H1 (cell line): Measurements from ENCODE around the gene CDC42EP2. TPM values are rescaled to one million over a fixed set of nuclear protein-coding genes. Genes with fewer than 3 reads are reported as not detected.

Source experiments
- CTCF ChIA-PET: fragments of 300-600 bp; sonication (Branson Sonifier 250); formaldehyde crosslinking; loops from one replicate; lab custom pipeline; 2021; ENCODE audit not compliant: partially characterized antibody; lab: Charles Lee
- POLR2A ChIA-PET: fragments of 300-600 bp; sonication (Branson Sonifier 250); formaldehyde crosslinking; loops from one replicate; lab custom pipeline; 2021; ENCODE audit warnings: inconsistent platforms; ENCODE audit not compliant: partially characterized antibody; lab: Charles Lee
- DNase-seq, 2 experiments: peaks; one replicate each; pipeline versions ENCODE4 v3.0.0 to v3.0.0-alpha.2; 2010 to 2022; ENCODE audit warnings: low spot score in 2 of 2, low read depth in 1 of 2, mixed read lengths in 1 of 2
- FAIRE-seq: peaks from 2 replicates; lab custom pipeline; 2011; peaks lifted over from hg19 to GRCh38; lab: Jason Lieb, UNC
- H2AFZ ChIP-seq: 2 replicates; pipeline ENCODE4 v1.8.1; 2012; ENCODE audit warnings: low read length, inconsistent platforms
- H2AK5ac ChIP-seq: 2 replicates; pipeline ENCODE4 v1.6.1; 2013; ENCODE audit warnings: low read depth, low read length
- H2BK120ac ChIP-seq: replicated peaks from 2 replicates; pipeline ENCODE3; 2013; ENCODE audit warnings: low read depth, low read length, inconsistent platforms
- H2BK12ac ChIP-seq: 2 replicates; pipeline ENCODE4 v1.6.1; 2013; ENCODE audit warnings: low read depth, low read length
- H2BK15ac ChIP-seq: 2 replicates; pipeline ENCODE4 v1.6.1; 2013; ENCODE audit warnings: low read length
- H2BK20ac ChIP-seq: 2 replicates; pipeline ENCODE4 v1.6.1; 2013; ENCODE audit warnings: low read length
- H2BK5ac ChIP-seq: 2 replicates; pipeline ENCODE4 v1.6.1; 2013; ENCODE audit warnings: low read depth, low read length
- H3K14ac ChIP-seq: 2 replicates; pipeline ENCODE4 v1.6.1; 2013; ENCODE audit warnings: inconsistent platforms; ENCODE audit not compliant: insufficient read length
- H3K18ac ChIP-seq: 2 replicates; pipeline ENCODE4 v1.6.1; 2013; ENCODE audit warnings: low read length; ENCODE audit errors: extremely low read depth
- H3K23ac ChIP-seq: 2 replicates; pipeline ENCODE4 v1.6.1; 2013; ENCODE audit warnings: inconsistent platforms; ENCODE audit not compliant: insufficient read length
- H3K23me2 ChIP-seq: 2 replicates; pipeline ENCODE4 v1.6.1; 2013; ENCODE audit warnings: low read depth, low read length
- H3K27ac ChIP-seq: 2 replicates; pipeline ENCODE4 v1.6.1; 2011; ENCODE audit warnings: low read depth, low read length, inconsistent platforms
- H3K27me3 ChIP-seq, 4 experiments: replicated peaks in 1 of 4; 1 replicate in 1 of 4; 2 replicates in 3 of 4; pipeline versions ENCODE4 v1.6.1 to v1.8.1; 2011 to 2013; ENCODE audit warnings: low read length in 3 of 4, mild to moderate bottlenecking in 3 of 4, inconsistent platforms in 2 of 4, mixed read lengths in 2 of 4, moderate library complexity in 1 of 4; ENCODE audit not compliant: control insufficient read depth in 3 of 4, insufficient read depth in 3 of 4; ENCODE audit errors: extremely low read depth in 1 of 4
- H3K36me3 ChIP-seq, 4 experiments: 2 replicates each; pipeline versions ENCODE4 v1.6.1 to v1.8.1; 2011 to 2013; ENCODE audit warnings: mild to moderate bottlenecking in 4 of 4, low read length in 3 of 4, moderate library complexity in 2 of 4, control low read depth in 1 of 4, inconsistent platforms in 1 of 4; ENCODE audit not compliant: insufficient read depth in 4 of 4, control insufficient read depth in 2 of 4
- H3K4ac ChIP-seq: replicated peaks from 2 replicates; pipeline ENCODE3; 2013; ENCODE audit warnings: low read length, low read depth, mixed read lengths, inconsistent platforms; ENCODE audit not compliant: insufficient read length
- H3K4me1 ChIP-seq, 4 experiments: replicated peaks in 1 of 4; 1 replicate in 1 of 4; 2 replicates in 3 of 4; pipeline versions ENCODE4 v1.6.1 to v1.8.1; 2011 to 2013; ENCODE audit warnings: low read length in 3 of 4, inconsistent platforms in 2 of 4, mixed read lengths in 1 of 4; ENCODE audit not compliant: insufficient read depth in 4 of 4, control insufficient read depth in 3 of 4
- H3K4me2 ChIP-seq, 2 experiments: 2 replicates each; pipeline versions ENCODE4 v1.6.1 to v1.8.1; 2011 to 2013; ENCODE audit warnings: low read depth in 2 of 2, low read length in 2 of 2, control low read depth in 1 of 2, inconsistent platforms in 1 of 2, mild to moderate bottlenecking in 1 of 2; ENCODE audit not compliant: insufficient read depth in 1 of 2
- H3K4me3 ChIP-seq, 4 experiments: fragments of 200-600, 300-600 bp in 1 of 4; sonication (generic), shearing (Covaris generic), sonication (Bioruptor Twin) in 1 of 4; 2 replicates each; pipeline versions ENCODE4 v1.5.1 to v1.8.1; 2011 to 2016; ENCODE audit warnings: low read length in 4 of 4, low read depth in 3 of 4, control low read depth in 2 of 4, inconsistent platforms in 2 of 4, mild to moderate bottlenecking in 2 of 4, mixed read lengths in 1 of 4, moderate library complexity in 1 of 4; ENCODE audit not compliant: insufficient read depth in 2 of 4; ENCODE audit errors: extremely low read depth in 1 of 4
- H3K56ac ChIP-seq: replicated peaks from 2 replicates; pipeline ENCODE3; 2013; ENCODE audit warnings: low read depth, mild to moderate bottlenecking, mixed read lengths, low read length, inconsistent platforms; ENCODE audit not compliant: insufficient read length
- H3K79me1 ChIP-seq: 2 replicates; pipeline ENCODE4 v1.6.1; 2013; ENCODE audit warnings: low read depth, low read length, control low read depth
- H3K79me2 ChIP-seq, 2 experiments: 2 replicates each; pipeline versions ENCODE4 v1.6.1 to v1.8.1; 2012 to 2013; ENCODE audit warnings: low read length in 2 of 2, mild to moderate bottlenecking in 2 of 2, inconsistent platforms in 1 of 2; ENCODE audit not compliant: insufficient read depth in 2 of 2, control insufficient read depth in 1 of 2
- H3K9ac ChIP-seq, 4 experiments: replicated peaks in 1 of 4; 1 replicate in 1 of 4; 2 replicates in 3 of 4; pipeline versions ENCODE4 v1.6.1 to v1.8.1; 2011 to 2013; ENCODE audit warnings: low read depth in 3 of 4, low read length in 3 of 4, control low read depth in 2 of 4, mild to moderate bottlenecking in 2 of 4, moderate library complexity in 2 of 4, inconsistent platforms in 1 of 4; ENCODE audit errors: extremely low read depth in 1 of 4
- H3K9me3 ChIP-seq, 2 experiments: 2 replicates each; pipeline versions ENCODE4 v1.6.1 to v1.8.1; 2012 to 2013; ENCODE audit warnings: mild to moderate bottlenecking in 2 of 2, moderate library complexity in 2 of 2, control low read depth in 1 of 2, inconsistent platforms in 1 of 2, low read depth in 1 of 2, low read length in 1 of 2, mixed read lengths in 1 of 2; ENCODE audit not compliant: insufficient read depth in 2 of 2
- H4K20me1 ChIP-seq, 2 experiments: replicated peaks in 1 of 2; 2 replicates each; pipeline versions ENCODE3 to v1.8.1; 2011 to 2013; ENCODE audit warnings: inconsistent platforms in 2 of 2, low read length in 2 of 2, mild to moderate bottlenecking in 1 of 2; ENCODE audit not compliant: insufficient read depth in 2 of 2, control insufficient read depth in 1 of 2
- H4K5ac ChIP-seq: 2 replicates; pipeline ENCODE4 v1.6.1; 2013; ENCODE audit warnings: low read length, low read depth, mixed read lengths, inconsistent platforms; ENCODE audit not compliant: insufficient read length
- H4K8ac ChIP-seq: 2 replicates; pipeline ENCODE4 v1.8.0; 2013; ENCODE audit warnings: mild to moderate bottlenecking, moderate library complexity, low read length, inconsistent platforms; ENCODE audit not compliant: insufficient read depth; ENCODE audit errors: extremely low read depth
- H4K91ac ChIP-seq: replicated peaks from 2 replicates; pipeline ENCODE3; 2013; ENCODE audit warnings: low read length, mixed read lengths, inconsistent platforms; ENCODE audit not compliant: insufficient read length
- BACH1 ChIP-seq: IDR thresholded peaks from 2 replicates; pipeline ENCODE4 v1.6.1; 2012; ENCODE audit warnings: low read length, improper control_type of control experiment
- CBX8 ChIP-seq: fragments of 300-800, 300-1000 bp; sonication (generic); IDR thresholded peaks from 2 replicates; pipeline ENCODE4 v1.7.1; 2016; ENCODE audit warnings: low read depth, low read length, borderline replicate concordance
- CHD2 ChIP-seq: IDR thresholded peaks from 2 replicates; pipeline ENCODE4 v1.6.1; 2012; ENCODE audit warnings: low read length, improper control_type of control experiment
- FOSL1 ChIP-seq: IDR thresholded peaks from 2 replicates; pipeline ENCODE4 v1.6.1; 2011; ENCODE audit warnings: mild to moderate bottlenecking, low read depth, low read length, moderate library complexity; ENCODE audit not compliant: insufficient read depth
- POLR2A ChIP-seq, 2 experiments: IDR thresholded peaks; 1 replicate in 1 of 2; 2 replicates in 1 of 2; pipeline ENCODE4 v1.6.1; 2011; ENCODE audit warnings: low read depth in 2 of 2, low read length in 2 of 2, mild to moderate bottlenecking in 2 of 2; ENCODE audit errors: control extremely low read depth in 1 of 2
- RAD21 ChIP-seq, 2 experiments: IDR thresholded peaks in 1 of 2; conservative IDR thresholded peaks in 1 of 2; 2 replicates each; pipeline ENCODE4 v1.6.1; 2011; ENCODE audit warnings: low read depth in 2 of 2, low read length in 2 of 2, improper control_type of control experiment in 1 of 2, inconsistent platforms in 1 of 2, mild to moderate bottlenecking in 1 of 2, moderate library complexity in 1 of 2
- RNF2 ChIP-seq: fragments of 200-900, 300-1000 bp; sonication (generic); IDR thresholded peaks from 2 replicates; pipeline ENCODE4 v1.7.1; 2016; ENCODE audit warnings: borderline replicate concordance, low read depth, mild to moderate bottlenecking, antibody characterized with exemption, low read length; ENCODE audit not compliant: poor library complexity, severe bottlenecking; ENCODE audit errors: missing control alignments
- SAP30 ChIP-seq: fragments of 300-600 bp; sonication (generic); IDR thresholded peaks from 2 replicates; pipeline ENCODE4 v1.7.1; 2012; ENCODE audit warnings: low read length, moderate library complexity, mild to moderate bottlenecking, inconsistent platforms; ENCODE audit not compliant: insufficient read depth, insufficient replicate concordance
- SP1 ChIP-seq: IDR thresholded peaks from 2 replicates; pipeline ENCODE4 v1.6.1; 2011; ENCODE audit warnings: low read depth, low read length
- SRF ChIP-seq: IDR thresholded peaks from 2 replicates; pipeline ENCODE4 v1.6.1; 2011; ENCODE audit warnings: mild to moderate bottlenecking, low read depth, low read length, moderate library complexity
- TBP ChIP-seq: IDR thresholded peaks from 2 replicates; pipeline ENCODE4 v1.6.1; 2011; ENCODE audit warnings: low read depth, low read length, improper control_type of control experiment
- ZNF274 ChIP-seq: IDR thresholded peaks from 2 replicates; pipeline ENCODE4 v1.7.0; 2012; ENCODE audit warnings: low read length, borderline replicate concordance; ENCODE audit errors: extremely low read depth
- WGBS, 2 experiments: shearing (Covaris generic) in 1 of 2; methylation state at CpG; one replicate each; pipeline versions ENCODE4 v1.1.6 to v1.1.7; 2013 to 2015; ENCODE audit warnings: low lambda C conversion rate in 2 of 2, mixed read lengths in 2 of 2, inconsistent platforms in 1 of 2, low coverage in 1 of 2, missing lambda C conversion rate in 1 of 2; ENCODE audit not compliant: insufficient replicate concordance in 2 of 2, insufficient coverage in 1 of 2, insufficient read length in 1 of 2; ENCODE audit errors: extremely low coverage in 1 of 2, missing lambda C conversion rate in 1 of 2; 5-methylcytosine and 5-hydroxymethylcytosine counted together
- polyA plus RNA-seq, 7 experiments: library from polyadenylated mRNA; depleted of rRNA in 3 of 7; stranded (reverse) in 5 of 7; unstranded in 2 of 7; fragments of >200 nt in 5 of 7; fragments of 200-250 nt in 2 of 7; gene quantifications; 1 replicate in 5 of 7; 2 replicates in 1 of 7; 4 replicates in 1 of 7; pipeline versions ENCODE4 v1.2.1 to v1.2.3, GENCODE V29; 2011 to 2013; ENCODE audit warnings: missing spikeins in 2 of 7, mixed read lengths in 2 of 7
- total RNA-seq: library from RNA; stranded (reverse); fragmentation: NEBNext Ultra II Directional; extraction: Animal tissue kit (Norgen Biotek cat#: 25700); gene quantifications from 2 replicates; pipeline ENCODE4 v1.2.1, GENCODE V29; 2021

The CDC42EP2 gene
- total and polyA plus RNA-seq, 2 of the 8 experiments (the other 6 are each of a cell fraction or from before 2014, with no cell fraction given), result 11.8 to 13.3 TPM

GRCh38 chr11:65356394-65356972 lies 41.8 kb downstream of the CDC42EP2 start:
- FAIRE-seq, result no peak
- Histone ChIP-seq H2BK12ac (peak overlapping the region; percentile 63; the same call in 1 of the 2 replicates), H3K4me1 (peaks cover 0 to 10% (median 3%) of the 10 kb centered on the region in 4 experiments; a peak in 5 of 7 replicates), H3K14ac (no peak overlapping the region), H3K23me2 (peaks cover 9% of the 10 kb centered on the region), H4K91ac (no peak overlapping the region), H3K23ac (no peak overlapping the region), H4K8ac (no peak overlapping the region), H2BK15ac (no peak overlapping the region), H3K4me2 (peak overlapping the region; percentile 90 to 100; a peak in 3 of 4 replicates), H3K9me3 (no peaks in the 10 kb centered on the region), H3K27me3 (peaks cover 7 to 29% (median 19%) of the 10 kb centered on the region in 4 experiments), H2BK5ac (no peak overlapping the region), H3K79me2 (no peaks in the 10 kb centered on the region), H2AFZ (no peak overlapping the region), H2AK5ac (0 out of 2 replicates have a peak overlapping the region, but pooled peaks have one; percentile 39), H3K79me1 (no peaks in the 10 kb centered on the region), H4K20me1 (peaks cover 2 to 8% of the 10 kb centered on the region in 2 experiments), H3K4me3 (peak overlapping the region in 1 of 4 experiments; percentile 73; a peak in 1 of 8 replicates), H2BK120ac (no peak overlapping the region), H3K36me3 (peaks cover 3 to 14% (median 7%) of the 10 kb centered on the region in 4 experiments; a peak in 7 of 8 replicates), H2BK20ac (no peak overlapping the region), H3K56ac (no peak overlapping the region), H3K9ac (no peak overlapping the region), H3K18ac (no peak overlapping the region), H3K27ac (no peak overlapping the region), H4K5ac (no peak overlapping the region), H3K4ac (no peak overlapping the region)
- WGBS, 2 experiments, result 93% methylated on average over 30 of the region's 30 CpGs; no CpG with 5 or more reads in 1 of the 2 experiments
- DNase-seq, result no peak
- CTCF ChIA-PET, result interaction anchor here (0.5 to 3.3 kb wide), 24 partner anchors 9 to 536 kb away, joined by 3 to 16 read pairs (median 4); partner anchors contain the start of genes CDC42EP2 and SCYL1
- POLR2A ChIA-PET, result interaction anchor here (0.6 to 4.0 kb wide), 18 partner anchors 13 to 174 kb away, joined by 3 to 26 read pairs (median 4); partner anchors contain the start of genes DPF2 and MALAT1
- TF ChIP-seq FOSL1, result no peak
- TF ChIP-seq RAD21 (IDR thresholded peaks at IDR 0.05 in 1 of 2, conservative IDR thresholded peaks at IDR 0.05 in 1 of 2; ENCODE audit: low read depth in 2 of 2, low read length in 2 of 2), result no peak
- TF ChIP-seq CBX8, result no peak
- no peak for TF ChIP-seq RNF2
- TF ChIP-seq TBP, result no peak
- no peak for TF ChIP-seq BACH1
- TF ChIP-seq POLR2A (IDR thresholded peaks at IDR 0.05; ENCODE audit: control extremely low read depth in 1 of 2, low read depth in 2 of 2, low read length in 2 of 2), result no peak
- TF ChIP-seq ZNF274, result no peak
- no peak for TF ChIP-seq CHD2
- TF ChIP-seq SP1, result no peak
- no peak for TF ChIP-seq SAP30
- TF ChIP-seq SRF, result no peak
